HEK293 (cell line): ENCODE data around the gene GIGYF1.
A peak's percentile ranks its signal among the peaks of the same experiment; 100 is the strongest.

Experiments
- CTCF ChIA-PET: fragments of 350-600 bp; formaldehyde crosslinking; extraction: SDS; loops from one replicate; lab custom pipeline; 2021; ENCODE audit warnings: antibody characterized with exemption; lab: Yijun Ruan, JAX
- POLR2A ChIA-PET: fragments of 300-600 bp; formaldehyde crosslinking; extraction: SDS; loops from one replicate; lab custom pipeline; 2020; ENCODE audit warnings: antibody characterized with exemption, inconsistent platforms; lab: Yijun Ruan, JAX
- H3K27ac ChIP-seq: fragments of 200-500 bp; sonication (Bioruptor generic); 2 replicates; pipeline ENCODE4 v1.5.1; 2014; ENCODE audit warnings: low read depth, low read length, control low read depth, inconsistent platforms; ENCODE audit errors: extremely low read depth
- H3K36me3 ChIP-seq, 2 experiments: fragments of 200-500 bp in 1 of 2; sonication (Bioruptor generic) in 1 of 2; 1 replicate in 1 of 2; 2 replicates in 1 of 2; pipeline ENCODE4 v1.5.1; 2014 to 2017; ENCODE audit warnings: inconsistent platforms in 2 of 2, low read length in 2 of 2; ENCODE audit not compliant: control insufficient read depth in 2 of 2, insufficient read depth in 1 of 2
- H3K4me1 ChIP-seq: fragments of 200-500 bp; sonication (Bioruptor generic); 2 replicates; pipeline ENCODE4 v1.5.1; 2014; ENCODE audit warnings: mild to moderate bottlenecking, low read length, inconsistent platforms; ENCODE audit not compliant: control insufficient read depth, insufficient read depth
- H3K4me3 ChIP-seq: 2 replicates; pipeline ENCODE4 v1.5.1; 2011; ENCODE audit warnings: low read depth, mild to moderate bottlenecking, control low read depth, low read length, moderate library complexity
- H3K9me3 ChIP-seq: fragments of 200-500 bp; sonication (Bioruptor generic); 2 replicates; pipeline ENCODE4 v1.5.1; 2014; ENCODE audit warnings: low read depth, low read length, inconsistent platforms; ENCODE audit not compliant: control insufficient read depth, insufficient read depth
- PRDM1 ChIP-seq: fragments of 450-650 bp; formaldehyde crosslinking; IDR thresholded peaks from 2 replicates; pipeline ENCODE4; 2016; ENCODE audit warnings: missing biosample characterization, missing genetic modification characterization
- TRIM28 ChIP-seq: IDR thresholded peaks from 2 replicates; pipeline ENCODE4 v1.6.1; 2011; ENCODE audit warnings: low read length, control low read depth, borderline replicate concordance
- YY2 ChIP-seq: fragments of 450-650 bp; formaldehyde crosslinking; IDR thresholded peaks from 2 replicates; pipeline ENCODE4 v1.5.1; 2016; ENCODE audit warnings: missing biosample characterization, missing genetic modification characterization
- ZBTB1 ChIP-seq: fragments of 450-650 bp; formaldehyde crosslinking; IDR thresholded peaks from 2 replicates; pipeline ENCODE4 v1.5.1; 2016; ENCODE audit warnings: missing biosample characterization, missing genetic modification characterization
- ZFHX2 ChIP-seq: fragments of 450-650 bp; formaldehyde crosslinking; conservative IDR thresholded peaks from 2 replicates; pipeline ENCODE4 v1.5.1; 2016; ENCODE audit warnings: missing biosample characterization, missing genetic modification characterization
- ZNF157 ChIP-seq: fragments of 450-650 bp; formaldehyde crosslinking; IDR thresholded peaks from 2 replicates; pipeline ENCODE4 v1.5.1; 2016; ENCODE audit warnings: missing biosample characterization, missing genetic modification characterization
- ZNF169 ChIP-seq: fragments of 450-650 bp; formaldehyde crosslinking; IDR thresholded peaks from 2 replicates; pipeline ENCODE4 v1.5.1; 2016; ENCODE audit warnings: missing biosample characterization, missing genetic modification characterization
- ZNF175 ChIP-seq: fragments of 450-650 bp; formaldehyde crosslinking; IDR thresholded peaks from 2 replicates; pipeline ENCODE4 v1.5.1; 2016; ENCODE audit warnings: missing biosample characterization, missing genetic modification characterization
- ZNF211 ChIP-seq: fragments of 450-650 bp; formaldehyde crosslinking; IDR thresholded peaks from 2 replicates; pipeline ENCODE4 v1.5.1; 2016; ENCODE audit warnings: low read depth, missing biosample characterization, missing genetic modification characterization
- ZNF248 ChIP-seq: fragments of 450-650 bp; formaldehyde crosslinking; IDR thresholded peaks from 2 replicates; pipeline ENCODE4 v1.5.1; 2017; ENCODE audit warnings: missing biosample characterization, missing genetic modification characterization
- ZNF394 ChIP-seq: fragments of 450-650 bp; formaldehyde crosslinking; IDR thresholded peaks from 2 replicates; pipeline ENCODE4 v1.5.1; 2016; ENCODE audit warnings: missing biosample characterization, missing genetic modification characterization, mild to moderate bottlenecking, moderate library complexity, borderline replicate concordance
- ZNF48 ChIP-seq: fragments of 450-650 bp; formaldehyde crosslinking; IDR thresholded peaks from 2 replicates; pipeline ENCODE4 v1.5.1; 2016; ENCODE audit warnings: missing biosample characterization, missing genetic modification characterization
- ZNF621 ChIP-seq: fragments of 450-650 bp; formaldehyde crosslinking; IDR thresholded peaks from 2 replicates; pipeline ENCODE4 v1.5.1; 2017; ENCODE audit warnings: missing biosample characterization, missing genetic modification characterization
- ZNF670 ChIP-seq: fragments of 450-650 bp; formaldehyde crosslinking; IDR thresholded peaks from 2 replicates; pipeline ENCODE4 v1.5.1; 2016; ENCODE audit warnings: missing biosample characterization, missing genetic modification characterization, low read depth
- ZNF707 ChIP-seq: fragments of 450-650 bp; formaldehyde crosslinking; IDR thresholded peaks from 2 replicates; pipeline ENCODE4 v1.5.1; 2016; ENCODE audit warnings: missing biosample characterization, missing genetic modification characterization
- ZSCAN23 ChIP-seq: fragments of 450-650 bp; formaldehyde crosslinking; IDR thresholded peaks from 2 replicates; pipeline ENCODE4 v1.5.1; 2016; ENCODE audit warnings: missing biosample characterization, missing genetic modification characterization
- TF ChIP-seq, protein P1 (sequence below): fragments of 450-650 bp; formaldehyde crosslinking; IDR thresholded peaks from 2 replicates; pipeline ENCODE4 v1.5.1; 2016; ENCODE audit warnings: missing biosample characterization, missing genetic modification characterization
- TF ChIP-seq, protein P2 (sequence below): fragments of 450-650 bp; formaldehyde crosslinking; IDR thresholded peaks from 2 replicates; pipeline ENCODE4 v1.5.1; 2016; ENCODE audit warnings: missing biosample characterization, missing genetic modification characterization
- TF ChIP-seq, protein P3 (sequence below): fragments of 450-650 bp; formaldehyde crosslinking; IDR thresholded peaks from 2 replicates; pipeline ENCODE4 v1.5.1; 2017; ENCODE audit warnings: missing biosample characterization, missing genetic modification characterization
- TF ChIP-seq, protein P4 (sequence below): fragments of 450-650 bp; IDR thresholded peaks from 2 replicates; pipeline ENCODE4 v1.5.1; 2018; ENCODE audit warnings: missing biosample characterization, missing genetic modification characterization
- TF ChIP-seq, protein P5 (sequence below): fragments of 450-650 bp; formaldehyde crosslinking; IDR thresholded peaks from 2 replicates; pipeline ENCODE4 v1.5.1; 2016; ENCODE audit warnings: missing biosample characterization, missing genetic modification characterization
- TF ChIP-seq, protein P6 (sequence below): fragments of 450-650 bp; formaldehyde crosslinking; IDR thresholded peaks from 2 replicates; pipeline ENCODE4; 2016; ENCODE audit warnings: missing biosample characterization, missing genetic modification characterization
- TF ChIP-seq, protein P7 (sequence below): fragments of 450-650 bp; formaldehyde crosslinking; IDR thresholded peaks from 2 replicates; pipeline ENCODE4 v1.5.1; 2016; ENCODE audit warnings: missing biosample characterization, missing genetic modification characterization

Gene GIGYF1

DNA sequence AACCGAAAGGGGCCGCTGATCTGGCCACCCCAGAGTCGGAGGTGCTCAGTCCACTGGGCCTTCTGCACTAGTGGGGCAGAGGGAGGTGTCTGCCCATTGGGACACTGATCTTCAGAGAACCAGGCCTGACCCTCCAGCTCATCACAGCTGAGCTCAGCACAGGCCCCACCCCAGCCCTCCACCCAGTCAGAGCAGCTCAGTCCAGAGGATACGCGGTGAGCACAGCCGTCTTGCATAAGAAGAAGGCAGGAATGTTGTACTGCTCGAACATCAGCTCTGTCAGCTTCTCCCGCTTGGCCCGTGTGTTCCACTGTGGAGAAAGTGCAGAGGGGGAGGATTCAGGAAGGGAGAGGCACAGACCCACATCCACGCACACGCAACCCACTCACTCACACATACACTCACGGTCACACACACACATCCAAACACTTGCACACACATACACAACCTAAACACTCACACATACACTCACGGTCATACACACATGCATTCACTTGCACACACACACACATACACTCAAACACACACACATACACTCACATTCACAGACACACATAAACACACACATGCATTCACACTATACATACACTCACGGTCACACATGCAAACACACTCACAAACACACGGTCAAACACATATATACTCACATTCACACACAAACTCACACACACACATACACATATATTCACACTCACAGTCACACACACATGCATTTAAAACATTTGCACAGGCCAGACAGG is 44.1 kb downstream of the GIGYF1 start:
- no peak for TF ChIP-seq ZNF157
- peak; percentile 15; the same call in 1 of the 2 replicates for TF ChIP-seq ZNF707 (tag by site-specific recombination)
- peak; percentile 17; the same call in 1 of the 2 replicates for TF ChIP-seq ZNF394
- no peak for TF ChIP-seq ZBTB1 (tag by site-specific recombination)
- TF ChIP-seq ZFHX2 = 0 out of 2 replicates have a peak, but pooled peaks have one; percentile 10
- TF ChIP-seq, protein P1, sequence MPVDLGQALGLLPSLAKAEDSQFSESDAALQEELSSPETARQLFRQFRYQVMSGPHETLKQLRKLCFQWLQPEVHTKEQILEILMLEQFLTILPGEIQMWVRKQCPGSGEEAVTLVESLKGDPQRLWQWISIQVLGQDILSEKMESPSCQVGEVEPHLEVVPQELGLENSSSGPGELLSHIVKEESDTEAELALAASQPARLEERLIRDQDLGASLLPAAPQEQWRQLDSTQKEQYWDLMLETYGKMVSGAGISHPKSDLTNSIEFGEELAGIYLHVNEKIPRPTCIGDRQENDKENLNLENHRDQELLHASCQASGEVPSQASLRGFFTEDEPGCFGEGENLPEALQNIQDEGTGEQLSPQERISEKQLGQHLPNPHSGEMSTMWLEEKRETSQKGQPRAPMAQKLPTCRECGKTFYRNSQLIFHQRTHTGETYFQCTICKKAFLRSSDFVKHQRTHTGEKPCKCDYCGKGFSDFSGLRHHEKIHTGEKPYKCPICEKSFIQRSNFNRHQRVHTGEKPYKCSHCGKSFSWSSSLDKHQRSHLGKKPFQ (tag by site-specific recombination) = peak; percentile 66; the same call in 1 of the 2 replicates
- peak; percentile 71; the same call in 1 of the 2 replicates for TF ChIP-seq ZNF248
- TF ChIP-seq ZNF621 (tag by site-specific recombination) = 0 out of 2 replicates have a peak, but pooled peaks have one; percentile 20
- no peak for TF ChIP-seq ZNF175
- TF ChIP-seq PRDM1 = peak; percentile 52; the same call in 1 of the 2 replicates
- TF ChIP-seq, protein P2, sequence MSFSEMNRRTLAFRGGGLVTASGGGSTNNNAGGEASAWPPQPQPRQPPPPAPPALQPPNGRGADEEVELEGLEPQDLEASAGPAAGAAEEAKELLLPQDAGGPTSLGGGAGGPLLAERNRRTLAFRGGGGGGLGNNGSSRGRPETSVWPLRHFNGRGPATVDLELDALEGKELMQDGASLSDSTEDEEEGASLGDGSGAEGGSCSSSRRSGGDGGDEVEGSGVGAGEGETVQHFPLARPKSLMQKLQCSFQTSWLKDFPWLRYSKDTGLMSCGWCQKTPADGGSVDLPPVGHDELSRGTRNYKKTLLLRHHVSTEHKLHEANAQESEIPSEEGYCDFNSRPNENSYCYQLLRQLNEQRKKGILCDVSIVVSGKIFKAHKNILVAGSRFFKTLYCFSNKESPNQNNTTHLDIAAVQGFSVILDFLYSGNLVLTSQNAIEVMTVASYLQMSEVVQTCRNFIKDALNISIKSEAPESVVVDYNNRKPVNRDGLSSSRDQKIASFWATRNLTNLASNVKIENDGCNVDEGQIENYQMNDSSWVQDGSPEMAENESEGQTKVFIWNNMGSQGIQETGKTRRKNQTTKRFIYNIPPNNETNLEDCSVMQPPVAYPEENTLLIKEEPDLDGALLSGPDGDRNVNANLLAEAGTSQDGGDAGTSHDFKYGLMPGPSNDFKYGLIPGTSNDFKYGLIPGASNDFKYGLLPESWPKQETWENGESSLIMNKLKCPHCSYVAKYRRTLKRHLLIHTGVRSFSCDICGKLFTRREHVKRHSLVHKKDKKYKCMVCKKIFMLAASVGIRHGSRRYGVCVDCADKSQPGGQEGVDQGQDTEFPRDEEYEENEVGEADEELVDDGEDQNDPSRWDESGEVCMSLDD = no peak
- 0 out of 2 replicates have a peak, but pooled peaks have one; percentile 47 for TF ChIP-seq ZNF670 (tag by site-specific recombination)
- 0 out of 2 replicates have a peak, but pooled peaks have one; percentile 36 for TF ChIP-seq ZNF169 (tag by site-specific recombination)
- TF ChIP-seq, protein P3, sequence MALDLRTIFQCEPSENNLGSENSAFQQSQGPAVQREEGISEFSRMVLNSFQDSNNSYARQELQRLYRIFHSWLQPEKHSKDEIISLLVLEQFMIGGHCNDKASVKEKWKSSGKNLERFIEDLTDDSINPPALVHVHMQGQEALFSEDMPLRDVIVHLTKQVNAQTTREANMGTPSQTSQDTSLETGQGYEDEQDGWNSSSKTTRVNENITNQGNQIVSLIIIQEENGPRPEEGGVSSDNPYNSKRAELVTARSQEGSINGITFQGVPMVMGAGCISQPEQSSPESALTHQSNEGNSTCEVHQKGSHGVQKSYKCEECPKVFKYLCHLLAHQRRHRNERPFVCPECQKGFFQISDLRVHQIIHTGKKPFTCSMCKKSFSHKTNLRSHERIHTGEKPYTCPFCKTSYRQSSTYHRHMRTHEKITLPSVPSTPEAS (tag by site-specific recombination) = peak; percentile 91
- TF ChIP-seq, protein P4, sequence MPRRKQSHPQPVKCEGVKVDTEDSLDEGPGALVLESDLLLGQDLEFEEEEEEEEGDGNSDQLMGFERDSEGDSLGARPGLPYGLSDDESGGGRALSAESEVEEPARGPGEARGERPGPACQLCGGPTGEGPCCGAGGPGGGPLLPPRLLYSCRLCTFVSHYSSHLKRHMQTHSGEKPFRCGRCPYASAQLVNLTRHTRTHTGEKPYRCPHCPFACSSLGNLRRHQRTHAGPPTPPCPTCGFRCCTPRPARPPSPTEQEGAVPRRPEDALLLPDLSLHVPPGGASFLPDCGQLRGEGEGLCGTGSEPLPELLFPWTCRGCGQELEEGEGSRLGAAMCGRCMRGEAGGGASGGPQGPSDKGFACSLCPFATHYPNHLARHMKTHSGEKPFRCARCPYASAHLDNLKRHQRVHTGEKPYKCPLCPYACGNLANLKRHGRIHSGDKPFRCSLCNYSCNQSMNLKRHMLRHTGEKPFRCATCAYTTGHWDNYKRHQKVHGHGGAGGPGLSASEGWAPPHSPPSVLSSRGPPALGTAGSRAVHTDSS (tag by site-specific recombination) = no peak
- peak; percentile 59; the same call in 1 of the 2 replicates for TF ChIP-seq YY2 (tag by site-specific recombination)
- no peaks in the 10 kb centered on the region for H3K9me3 ChIP-seq
- H3K27ac ChIP-seq = no peak overlapping the region
- ChIA-PET CTCF (interaction anchor here (0.6 kb wide), 1 partner anchor 1177 kb away, joined by 4 read pairs; no protein-coding TSS in a partner anchor), POLR2A (interaction anchor here (1.3 kb wide), 1 partner anchor 64 kb away, joined by 10 read pairs; the partner anchor contains the start of genes FBXO24 and LRCH4)
- H3K36me3 ChIP-seq = no peaks in the 10 kb centered on the region
- no peaks in the 10 kb centered on the region for H3K4me1 ChIP-seq
- no peak overlapping the region for H3K4me3 ChIP-seq

DNA sequence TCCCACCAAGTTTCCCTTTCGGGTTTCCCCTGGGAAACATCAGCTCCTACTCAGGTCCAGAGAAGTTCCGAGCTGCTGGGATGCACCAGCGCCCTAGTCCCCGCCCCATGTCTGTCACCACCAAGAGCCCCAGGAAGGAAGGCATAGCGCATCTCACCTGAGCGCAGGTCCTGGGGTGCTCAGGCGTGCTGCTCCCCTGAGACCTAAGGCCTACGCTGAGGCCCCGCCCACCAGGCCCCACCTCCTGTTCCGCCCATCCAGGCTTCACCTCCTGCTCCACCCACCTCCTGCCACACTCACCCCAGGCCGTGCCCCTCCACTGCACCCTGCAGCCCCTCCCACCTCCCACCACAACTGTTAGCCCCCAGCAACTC is 51.5 kb downstream of the GIGYF1 start:
- Histone ChIP-seq H3K4me3 (no peak overlapping the region), H3K27ac (no peak overlapping the region), H3K36me3 (no peaks in the 10 kb centered on the region), H3K9me3 (no peaks in the 10 kb centered on the region), H3K4me1 (no peaks in the 10 kb centered on the region)
- POLR2A ChIA-PET = no interaction called here
- CTCF ChIA-PET = no interaction called here
- TF ChIP-seq ZSCAN23 = no peak
- TF ChIP-seq, protein P5, sequence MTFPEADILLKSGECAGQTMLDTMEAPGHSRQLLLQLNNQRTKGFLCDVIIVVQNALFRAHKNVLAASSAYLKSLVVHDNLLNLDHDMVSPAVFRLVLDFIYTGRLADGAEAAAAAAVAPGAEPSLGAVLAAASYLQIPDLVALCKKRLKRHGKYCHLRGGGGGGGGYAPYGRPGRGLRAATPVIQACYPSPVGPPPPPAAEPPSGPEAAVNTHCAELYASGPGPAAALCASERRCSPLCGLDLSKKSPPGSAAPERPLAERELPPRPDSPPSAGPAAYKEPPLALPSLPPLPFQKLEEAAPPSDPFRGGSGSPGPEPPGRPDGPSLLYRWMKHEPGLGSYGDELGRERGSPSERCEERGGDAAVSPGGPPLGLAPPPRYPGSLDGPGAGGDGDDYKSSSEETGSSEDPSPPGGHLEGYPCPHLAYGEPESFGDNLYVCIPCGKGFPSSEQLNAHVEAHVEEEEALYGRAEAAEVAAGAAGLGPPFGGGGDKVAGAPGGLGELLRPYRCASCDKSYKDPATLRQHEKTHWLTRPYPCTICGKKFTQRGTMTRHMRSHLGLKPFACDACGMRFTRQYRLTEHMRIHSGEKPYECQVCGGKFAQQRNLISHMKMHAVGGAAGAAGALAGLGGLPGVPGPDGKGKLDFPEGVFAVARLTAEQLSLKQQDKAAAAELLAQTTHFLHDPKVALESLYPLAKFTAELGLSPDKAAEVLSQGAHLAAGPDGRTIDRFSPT (tag by site-specific recombination) = peak; percentile 49; the same call in 1 of the 2 replicates
- no peak for TF ChIP-seq ZNF211 (tag by site-specific recombination)
- TF ChIP-seq ZNF48 (tag by site-specific recombination) = no peak
- TF ChIP-seq, protein P6, sequence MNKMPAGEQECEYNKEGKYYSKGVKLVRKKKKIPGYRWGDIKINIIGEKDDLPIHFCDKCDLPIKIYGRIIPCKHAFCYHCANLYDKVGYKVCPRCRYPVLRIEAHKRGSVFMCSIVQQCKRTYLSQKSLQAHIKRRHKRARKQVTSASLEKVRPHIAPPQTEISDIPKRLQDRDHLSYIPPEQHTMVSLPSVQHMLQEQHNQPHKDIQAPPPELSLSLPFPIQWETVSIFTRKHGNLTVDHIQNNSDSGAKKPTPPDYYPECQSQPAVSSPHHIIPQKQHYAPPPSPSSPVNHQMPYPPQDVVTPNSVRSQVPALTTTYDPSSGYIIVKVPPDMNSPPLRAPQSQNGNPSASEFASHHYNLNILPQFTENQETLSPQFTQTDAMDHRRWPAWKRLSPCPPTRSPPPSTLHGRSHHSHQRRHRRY = no peak
- TF ChIP-seq PRDM1 = no peak
- TF ChIP-seq, protein P7, sequence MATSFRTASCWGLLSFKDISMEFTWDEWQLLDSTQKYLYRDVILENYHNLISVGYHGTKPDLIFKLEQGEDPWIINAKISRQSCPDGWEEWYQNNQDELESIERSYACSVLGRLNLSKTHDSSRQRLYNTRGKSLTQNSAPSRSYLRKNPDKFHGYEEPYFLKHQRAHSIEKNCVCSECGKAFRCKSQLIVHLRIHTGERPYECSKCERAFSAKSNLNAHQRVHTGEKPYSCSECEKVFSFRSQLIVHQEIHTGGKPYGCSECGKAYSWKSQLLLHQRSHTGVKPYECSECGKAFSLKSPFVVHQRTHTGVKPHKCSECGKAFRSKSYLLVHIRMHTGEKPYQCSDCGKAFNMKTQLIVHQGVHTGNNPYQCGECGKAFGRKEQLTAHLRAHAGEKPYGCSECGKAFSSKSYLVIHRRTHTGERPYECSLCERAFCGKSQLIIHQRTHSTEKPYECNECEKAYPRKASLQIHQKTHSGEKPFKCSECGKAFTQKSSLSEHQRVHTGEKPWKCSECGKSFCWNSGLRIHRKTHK (tag by site-specific recombination) = no peak
- TF ChIP-seq TRIM28 = no peak
